ENCODE measurements around the gene GPR152. TPM values are rescaled to one million over a fixed set of nuclear protein-coding genes. Genes with fewer than 3 reads are reported as not detected.

The GPR152 gene
- total and polyA plus RNA-seq, 2 of the 8 experiments (the other 6 are each of a cell fraction or from before 2014, with no cell fraction given): not detected

DNA sequence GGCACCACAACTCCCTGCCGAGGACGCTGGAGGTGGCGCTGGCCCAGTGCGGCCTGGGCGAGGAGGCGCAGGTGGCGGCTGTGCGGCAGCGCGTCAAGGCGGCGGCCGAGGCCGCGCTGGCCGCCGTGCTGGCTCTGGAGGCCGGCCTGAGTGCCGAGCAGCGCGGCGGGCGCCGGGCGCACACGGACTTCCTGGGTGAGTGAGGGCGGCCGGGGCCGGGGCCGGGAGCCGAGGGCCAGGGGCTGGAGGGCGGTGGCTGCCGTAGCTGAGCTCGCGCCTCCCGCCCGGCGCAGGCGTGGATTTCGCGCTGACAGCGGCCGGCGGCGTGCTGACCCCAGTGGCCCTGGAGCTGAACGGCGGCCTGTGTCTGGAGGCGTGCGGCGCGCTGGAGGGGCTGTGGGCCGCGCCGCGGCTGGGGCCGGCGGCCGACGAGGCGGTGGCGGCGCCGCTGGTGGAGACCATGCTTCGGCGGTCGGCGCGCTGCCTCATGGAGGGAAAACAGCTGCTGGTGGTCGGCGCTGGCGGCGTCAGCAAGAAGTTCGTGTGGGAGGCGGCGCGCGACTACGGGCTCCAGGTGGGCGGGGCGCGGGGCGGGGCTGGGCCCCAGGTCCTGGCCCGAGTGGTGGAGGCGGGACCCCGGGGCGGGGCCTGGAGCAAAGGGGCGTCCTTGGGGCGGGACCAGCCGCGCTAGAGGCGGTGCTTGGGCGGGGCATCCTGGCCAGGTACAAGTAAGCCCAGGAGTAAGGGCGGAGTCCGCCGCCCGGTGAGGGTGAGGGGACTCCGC, 31.7 kb downstream of the GPR152 start (continued):
- TF ChIP-seq EP300 (IDR thresholded peaks at IDR 0.05; ENCODE audit: borderline replicate concordance in 1 of 2, low read depth in 2 of 2, low read length in 2 of 2) (no peak), CREB1 (IDR thresholded peaks at IDR 0.05) (peak; percentile 66), KDM4A (IDR thresholded peaks at IDR 0.05; ENCODE audit: low read depth, low read length, severe bottlenecking) (peak; percentile 79), POU5F1 (IDR thresholded peaks at IDR 0.05; ENCODE audit: low read depth, low read length) (no peak), TAF1 (IDR thresholded peaks at IDR 0.05; ENCODE audit: low read depth, low read length) (peak; percentile 37; the same call in 1 of the 2 replicates)
- TF ChIP-seq, protein P1, sequence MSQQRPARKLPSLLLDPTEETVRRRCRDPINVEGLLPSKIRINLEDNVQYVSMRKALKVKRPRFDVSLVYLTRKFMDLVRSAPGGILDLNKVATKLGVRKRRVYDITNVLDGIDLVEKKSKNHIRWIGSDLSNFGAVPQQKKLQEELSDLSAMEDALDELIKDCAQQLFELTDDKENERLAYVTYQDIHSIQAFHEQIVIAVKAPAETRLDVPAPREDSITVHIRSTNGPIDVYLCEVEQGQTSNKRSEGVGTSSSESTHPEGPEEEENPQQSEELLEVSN (IDR thresholded peaks at IDR 0.05): peak; percentile 71

Data from H1 (cell line).